GM21528 (cell line): ENCODE data around the gene RCOR1.
"Not testable (repeated sequence)": the region's sequence is repeated elsewhere in the genome, so short reads cannot be mapped to it uniquely, and the experiment has no call there.

Experiments used
- ATAC-seq: cut with Tn5 transposase; IDR thresholded peaks from one replicate; pipeline ENCODE4 v1.9.1; 2021; ENCODE audit warnings: mild to moderate bottlenecking, moderate library complexity; ENCODE audit not compliant: unreplicated experiment, low FRiP score

RCOR1 gene

DNA sequence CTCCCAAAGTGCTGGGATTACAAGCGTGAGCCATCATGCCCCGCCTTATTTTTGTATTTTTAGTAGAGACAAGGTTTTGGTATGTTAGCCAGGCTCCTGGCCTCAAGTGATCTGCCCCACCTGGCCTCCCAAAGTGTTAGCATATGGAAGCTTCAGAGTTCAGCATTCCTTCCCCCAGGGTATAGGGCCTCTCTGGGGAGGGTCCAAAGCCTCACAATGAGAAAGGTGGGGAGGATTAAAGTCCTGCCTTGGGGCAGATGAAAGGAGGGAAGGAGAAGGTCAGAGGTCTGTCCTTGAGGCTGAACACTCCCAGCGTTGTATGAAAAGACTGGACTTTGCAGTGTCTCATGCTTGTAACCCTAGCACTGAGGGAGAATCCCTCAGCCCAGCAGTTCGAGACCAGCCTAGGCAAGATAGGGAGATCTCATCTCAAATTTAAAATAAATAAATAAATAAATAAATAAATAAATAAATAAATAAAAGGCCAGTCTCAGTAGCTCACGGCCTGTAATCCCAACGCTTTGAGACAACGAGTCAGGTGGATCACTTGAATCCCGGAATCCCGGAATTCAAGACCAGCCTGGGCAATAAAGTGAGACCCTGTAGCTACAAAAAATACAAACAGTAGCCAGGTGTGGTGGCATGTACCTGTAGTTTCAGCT lies 22.0 kb upstream of the RCOR1 start:
- ATAC-seq = no peak

- ATAC-seq = no peak
These were observed 21.4 kb upstream of the RCOR1 start for GRCh38 chr14:102571043-102571442.

DNA sequence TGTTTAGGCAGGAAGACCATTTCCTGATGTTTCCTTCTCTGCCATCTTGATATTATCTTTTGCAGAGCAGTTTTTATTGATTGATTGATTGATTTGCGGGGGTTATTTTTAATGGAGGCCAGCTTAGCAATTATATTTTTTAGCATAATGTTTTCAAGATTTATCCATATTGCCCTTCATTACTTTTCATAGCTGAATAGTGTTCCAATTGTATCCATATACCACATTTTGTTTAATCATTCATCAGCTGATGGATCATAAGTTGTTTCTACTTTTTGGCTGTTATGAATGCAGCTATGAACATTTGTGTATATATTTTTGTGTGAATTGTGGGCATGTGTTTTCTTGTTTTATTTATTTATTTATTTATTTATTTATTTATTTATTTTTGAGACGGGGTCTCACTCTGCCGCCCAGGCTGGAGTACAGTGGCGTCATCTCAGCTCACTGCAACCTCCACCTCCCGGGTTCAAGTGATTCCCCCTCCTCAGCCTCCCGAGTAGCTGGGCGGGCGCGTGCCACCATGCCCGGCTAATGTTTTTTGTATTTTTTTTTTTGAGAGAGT lies 20.9 kb upstream of the RCOR1 start:
- ATAC-seq = no peak

GRCh38 chr14:102573161-102573560 lies 19.3 kb upstream of the RCOR1 start:
- not testable (repeated sequence) for ATAC-seq

DNA sequence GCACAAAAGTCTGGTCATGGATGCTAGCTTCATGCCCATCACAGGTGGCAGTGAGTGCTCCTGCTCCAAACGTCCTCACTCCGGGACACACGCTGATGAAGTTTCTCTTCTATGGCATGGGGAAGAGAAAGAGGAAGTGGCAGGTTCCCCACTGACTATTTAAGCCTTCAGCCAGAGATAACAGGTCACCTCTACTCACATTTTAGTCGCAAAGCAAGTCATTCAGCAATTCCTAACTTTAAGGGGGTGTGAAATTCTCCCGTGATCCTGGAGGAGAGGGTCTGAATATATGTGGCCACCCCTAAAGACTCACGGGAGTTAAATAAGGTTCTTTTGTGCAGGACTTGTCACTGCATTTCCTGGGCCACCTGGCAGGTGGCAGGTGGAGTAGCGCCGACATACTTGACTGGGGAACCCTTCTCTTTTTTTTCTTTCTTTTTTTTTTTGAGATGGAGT lies 18.8 kb upstream of the RCOR1 start:
- no peak for ATAC-seq

- ATAC-seq = no peak
These were observed 17.9 kb upstream of the RCOR1 start for GRCh38 chr14:102574281-102575159.

GRCh38 chr14:102575160-102575845 lies 17.1 kb upstream of the RCOR1 start:
- ATAC-seq = no peak

GRCh38 chr14:102575846-102576428 lies 16.5 kb upstream of the RCOR1 start:
- ATAC-seq = not testable (repeated sequence)

GRCh38 chr14:102578821-102579220 lies 13.6 kb upstream of the RCOR1 start:
- ATAC-seq = no peak

- ATAC-seq = no peak
These were observed 12.5 kb upstream of the RCOR1 start for GRCh38 chr14:102579696-102580549.

GRCh38 chr14:102580550-102581110 lies 11.8 kb upstream of the RCOR1 start:
- no peak for ATAC-seq

DNA sequence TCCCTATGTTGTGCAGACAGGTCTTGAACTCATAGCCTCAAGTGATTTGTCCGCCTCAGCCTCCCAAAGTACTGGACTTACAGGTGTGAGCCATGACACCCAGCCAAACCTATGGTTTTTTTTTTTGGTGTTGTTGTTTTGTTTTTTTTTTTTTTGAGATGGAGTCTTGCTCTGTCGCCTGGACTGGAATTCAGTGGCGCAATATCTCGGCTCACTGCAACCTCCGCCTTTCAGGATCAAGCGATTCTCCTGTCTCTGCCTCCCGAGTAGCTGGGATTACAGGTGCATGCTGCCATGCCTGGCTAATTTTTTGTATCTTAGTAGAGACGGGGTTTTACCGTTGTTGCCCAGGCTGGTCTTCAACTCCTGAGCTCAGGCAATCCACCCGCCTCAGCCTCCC lies 11.3 kb upstream of the RCOR1 start:
- ATAC-seq = no peak

DNA sequence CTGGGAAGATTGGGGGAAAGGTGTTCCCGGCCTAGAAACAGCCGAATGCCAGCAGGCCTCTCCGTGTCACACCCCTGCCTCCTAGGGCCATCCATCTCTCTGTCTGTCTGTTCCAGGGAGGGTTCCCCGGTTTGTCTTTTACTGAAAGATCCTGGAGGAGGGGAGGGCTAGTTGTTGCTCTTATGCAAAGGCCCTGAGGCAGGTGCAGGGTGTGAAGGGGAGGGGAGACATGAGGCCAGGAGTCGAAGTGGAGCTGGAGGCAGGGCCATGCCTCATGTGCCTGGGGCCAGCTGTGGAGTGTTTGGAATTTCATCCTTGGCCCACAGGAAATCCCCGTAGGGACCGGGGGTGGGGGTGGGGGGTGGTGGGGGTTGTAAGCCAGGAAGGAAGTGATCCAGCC lies 8.7 kb upstream of the RCOR1 start:
- no peak for ATAC-seq

DNA sequence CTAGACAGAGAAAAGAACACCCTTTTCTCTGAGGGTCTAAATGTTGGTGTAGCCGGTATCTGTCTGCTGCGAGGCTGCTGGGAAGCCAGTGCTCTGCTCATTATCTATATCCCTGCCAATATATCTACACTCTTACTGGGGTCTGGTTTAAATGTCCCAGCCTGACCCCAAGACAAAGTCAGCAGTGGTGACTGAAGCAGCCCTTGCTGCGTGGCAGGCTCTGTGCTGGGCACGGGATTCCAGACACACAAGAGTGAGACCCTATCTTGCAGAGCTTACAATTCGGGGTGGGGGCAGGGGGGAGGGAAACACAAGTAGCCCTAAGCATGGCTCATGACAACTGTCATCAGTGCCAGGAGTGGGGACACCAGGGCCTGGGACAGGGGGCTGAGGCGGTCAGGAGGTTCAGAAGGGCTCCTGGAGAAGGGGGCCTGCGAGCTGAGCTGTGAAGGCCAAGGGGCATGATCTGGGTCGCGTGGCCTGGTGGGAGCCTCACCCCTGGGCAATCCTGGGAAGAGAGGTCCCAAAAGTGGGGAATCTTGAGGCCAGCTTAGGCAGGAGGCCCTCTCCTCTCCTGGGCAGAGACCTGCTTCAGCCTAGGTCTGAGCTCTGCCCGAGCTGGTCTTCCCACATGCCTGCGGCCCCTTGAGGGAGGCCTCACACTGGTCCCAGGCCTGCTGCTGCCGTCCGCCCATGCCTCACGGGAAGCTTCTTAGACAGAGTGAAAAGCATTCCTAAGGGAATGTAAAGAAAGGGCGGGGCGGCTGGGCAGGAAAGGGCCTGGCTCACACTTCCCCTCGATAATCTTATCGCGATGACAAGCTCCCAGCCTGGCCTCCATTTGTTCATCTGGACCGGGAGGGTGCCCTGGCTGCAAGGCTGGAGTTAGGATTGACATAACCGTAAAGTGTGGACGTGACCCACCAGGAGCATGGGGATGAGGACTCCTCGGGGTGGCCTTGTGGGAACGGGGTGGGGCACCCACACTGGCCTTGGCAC lies 7.3 kb upstream of the RCOR1 start:
- no peak for ATAC-seq

DNA sequence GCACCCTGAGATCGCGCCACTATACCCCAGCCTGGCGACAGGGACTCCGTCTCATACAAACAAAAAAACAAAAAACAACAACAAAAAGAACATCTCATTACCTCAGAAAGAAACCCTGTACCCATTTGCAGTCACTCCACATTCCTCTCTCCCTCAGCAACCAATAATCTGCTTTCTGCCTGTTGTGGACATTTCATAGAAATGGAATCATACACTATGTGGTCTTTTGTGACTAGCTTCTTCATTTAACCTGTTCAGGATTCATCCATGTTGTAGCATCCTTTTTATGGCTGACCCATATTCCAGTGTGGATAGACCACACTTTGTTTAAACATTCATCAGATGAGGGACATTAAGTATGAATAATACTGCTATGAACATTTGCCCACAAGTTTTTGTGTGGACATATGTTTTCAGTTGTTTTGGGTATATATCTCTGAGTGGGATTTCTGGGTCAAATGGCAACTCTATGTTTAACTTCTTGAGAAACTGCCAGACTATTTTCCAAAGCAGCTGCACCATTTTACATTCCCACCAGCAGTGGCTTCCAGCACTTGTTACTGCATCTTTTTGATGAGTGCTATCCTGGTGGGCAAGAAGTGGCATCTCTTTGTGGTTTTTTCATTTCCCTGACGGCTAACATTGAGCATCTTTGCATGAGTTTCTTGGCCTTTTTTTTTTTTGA lies 5.9 kb upstream of the RCOR1 start:
- no peak for ATAC-seq

DNA sequence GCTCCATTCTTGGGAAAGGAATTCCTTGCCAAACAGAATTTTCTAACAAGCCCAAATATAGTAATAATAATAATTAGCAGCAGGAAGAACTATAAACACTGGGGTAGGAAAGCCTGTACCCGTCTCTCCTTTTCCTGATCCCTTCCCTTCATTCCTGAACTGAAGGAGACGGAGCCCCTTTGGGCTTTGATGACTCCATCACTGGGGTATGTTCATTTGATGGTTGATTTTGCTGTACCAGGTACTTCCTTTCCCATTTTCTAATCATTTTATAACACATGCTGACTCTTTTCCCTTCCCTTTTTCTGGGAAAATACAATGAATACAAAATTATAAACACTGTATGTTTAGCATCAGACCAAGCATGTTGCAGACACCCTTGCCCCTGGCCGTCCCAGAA lies 3.6 kb upstream of the RCOR1 start:
- ATAC-seq = no peak

- ATAC-seq = no peak
These were observed 2.6 kb upstream of the RCOR1 start for GRCh38 chr14:102589761-102590290.
